HepG2 (cell line): ENCODE data around the gene GPC3. TPM values are rescaled to one million over a fixed set of nuclear protein-coding genes. Genes with fewer than 3 reads are reported as not detected.

Experiments
- CTCF ChIP-seq: sonication (generic); formaldehyde crosslinking; IDR thresholded peaks from 2 replicates; pipeline ENCODE4 v1.5.0; 2020; ENCODE audit warnings: mild to moderate bottlenecking, missing genetic modification reagents, moderate library complexity
- GATAD1 ChIP-seq: IDR thresholded peaks from 2 replicates; pipeline ENCODE4 v1.6.1; 2016; ENCODE audit warnings: missing genetic modification reagents, missing compliant biosample characterization
- HDAC1 ChIP-seq: sonication (generic); formaldehyde crosslinking; IDR thresholded peaks from 2 replicates; pipeline ENCODE4 v1.5.1; 2020; ENCODE audit warnings: mild to moderate bottlenecking, missing genetic modification reagents
- MED1 ChIP-seq: sonication (generic); formaldehyde crosslinking; IDR thresholded peaks from 2 replicates; pipeline ENCODE4 v1.4.0; 2020; ENCODE audit warnings: missing genetic modification reagents
- MEIS2 ChIP-seq: sonication (generic); formaldehyde crosslinking; IDR thresholded peaks from 2 replicates; pipeline ENCODE4 v1.9.0; 2021; ENCODE audit warnings: mild to moderate bottlenecking, missing genetic modification reagents
- SP5 ChIP-seq: IDR thresholded peaks from 2 replicates; pipeline ENCODE4 v1.6.1; 2016; ENCODE audit warnings: low read depth, borderline replicate concordance
- TFAP4 ChIP-seq: sonication (generic); IDR thresholded peaks from 2 replicates; pipeline ENCODE4 v1.6.1; 2016; ENCODE audit warnings: low read depth, borderline replicate concordance
- polyA plus RNA-seq, 8 experiments: library from polyadenylated mRNA; depleted of rRNA in 3 of 8; stranded (reverse) in 7 of 8; unstranded in 1 of 8; fragments of >200 nt; fragmentation: Illumina TruSeq in 4 of 8; extraction: Trizol in 4 of 8; gene quantifications; 2 replicates each; pipeline versions ENCODE4 v1.2.1 to v1.2.3, GENCODE V29; 2011 to 2016; ENCODE audit warnings: low read depth in 4 of 8, missing spikeins in 1 of 8, mixed read lengths in 1 of 8; ENCODE audit not compliant: insufficient read depth in 1 of 8
- total RNA-seq, 5 experiments: library from RNA; depleted of rRNA; stranded (reverse); fragments of >200 nt; fragmentation: Illumina TruSeq; extraction: Trizol; gene quantifications; 2 replicates each; pipeline ENCODE4 v1.2.3, GENCODE V29; 2016; ENCODE audit warnings: low read depth in 1 of 5
- TF ChIP-seq, protein P1 (sequence below), 2 experiments: sonication (generic) in 1 of 2; formaldehyde crosslinking in 1 of 2; IDR thresholded peaks; 2 replicates each; pipeline versions ENCODE4 v1.4.0 to v1.6.1; 2018 to 2020; ENCODE audit warnings: missing genetic modification reagents in 2 of 2, borderline replicate concordance in 1 of 2, low read depth in 1 of 2, mild to moderate bottlenecking in 1 of 2, missing biosample characterization in 1 of 2

GPC3 gene
- total and polyA plus RNA-seq, 2 of the 13 experiments (the other 11 are each of a cell fraction or from before 2014, with no cell fraction given), result 1,799 to 3,263 TPM

DNA sequence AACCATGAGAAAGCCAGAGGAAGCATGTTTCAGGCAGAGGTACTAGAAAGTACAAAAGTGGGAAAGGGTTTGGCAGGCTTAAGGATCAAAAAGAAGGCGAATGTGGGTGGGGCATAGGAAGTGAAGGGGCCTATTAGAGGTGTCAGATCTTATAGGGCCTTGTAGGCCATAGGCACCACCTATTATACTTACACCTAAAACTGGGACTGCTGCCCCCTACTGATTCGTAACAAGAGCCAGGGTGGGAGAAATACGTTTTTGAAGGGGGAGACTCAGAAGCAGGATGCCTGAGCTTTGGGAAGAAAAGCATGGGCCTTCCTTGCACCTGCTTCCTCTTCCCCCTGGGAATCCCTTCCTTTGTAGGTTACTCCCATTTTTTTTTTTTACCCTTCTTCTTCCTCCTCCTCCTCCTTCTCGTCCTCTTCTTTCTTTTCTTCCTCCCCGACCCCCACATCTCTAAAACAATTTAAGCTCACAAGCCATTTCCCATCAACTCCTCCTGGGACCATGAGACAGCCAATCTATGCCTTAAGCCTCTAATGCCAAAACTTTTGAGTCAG is 40.7 kb upstream of the GPC3 start (continued):
- TF ChIP-seq TFAP4, result no peak
- TF ChIP-seq, protein P1, sequence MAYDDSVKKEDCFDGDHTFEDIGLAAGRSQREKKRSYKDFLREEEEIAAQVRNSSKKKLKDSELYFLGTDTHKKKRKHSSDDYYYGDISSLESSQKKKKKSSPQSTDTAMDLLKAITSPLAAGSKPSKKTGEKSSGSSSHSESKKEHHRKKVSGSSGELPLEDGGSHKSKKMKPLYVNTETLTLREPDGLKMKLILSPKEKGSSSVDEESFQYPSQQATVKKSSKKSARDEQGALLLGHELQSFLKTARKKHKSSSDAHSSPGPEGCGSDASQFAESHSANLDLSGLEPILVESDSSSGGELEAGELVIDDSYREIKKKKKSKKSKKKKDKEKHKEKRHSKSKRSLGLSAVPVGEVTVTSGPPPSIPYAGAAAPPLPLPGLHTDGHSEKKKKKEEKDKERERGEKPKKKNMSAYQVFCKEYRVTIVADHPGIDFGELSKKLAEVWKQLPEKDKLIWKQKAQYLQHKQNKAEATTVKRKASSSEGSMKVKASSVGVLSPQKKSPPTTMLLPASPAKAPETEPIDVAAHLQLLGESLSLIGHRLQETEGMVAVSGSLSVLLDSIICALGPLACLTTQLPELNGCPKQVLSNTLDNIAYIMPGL (CRISPR knock-in tag; IDR thresholded peaks at IDR 0.05; ENCODE audit: borderline replicate concordance in 1 of 2, low read depth in 1 of 2), result 0 out of 4 replicates have a peak, but pooled peaks of 1 of the 2 experiments have one; percentile 11
- TF ChIP-seq SP5 (CRISPR knock-in tag), result peak; percentile 21; the same call in 1 of the 2 replicates
- TF ChIP-seq HDAC1 (CRISPR knock-in tag), result 0 out of 2 replicates have a peak, but pooled peaks have one; percentile 19
- TF ChIP-seq MED1 (CRISPR knock-in tag), result 0 out of 2 replicates have a peak, but pooled peaks have one; percentile 8
- TF ChIP-seq CTCF, result peak; percentile 55
- no peak for TF ChIP-seq MEIS2 (CRISPR knock-in tag)
- TF ChIP-seq GATAD1 (CRISPR knock-in tag), result no peak
- TF ChIP-seq, all 625 proteins: peak for 17
